Naive thymus-derived CD4-positive, alpha-beta T cell (primary cell): ENCODE data around the gene L1CAM. TPM values are rescaled to one million over a fixed set of nuclear protein-coding genes. Genes with fewer than 3 reads are reported as not detected.

ENCODE experiments used
- ATAC-seq: fragments of 150-1000 bp; cut with Tn5 transposase; 2 replicates; pipeline ENCODE4 v1.10.0; 2021; ENCODE audit warnings: mild to moderate bottlenecking, moderate library complexity
- CTCF ChIA-PET: fragments of 350-600 bp; sonication (Branson Sonifier 250); formaldehyde crosslinking; loops from one replicate; lab custom pipeline; 2021; ENCODE audit warnings: antibody characterized with exemption; lab: Charles Lee
- POLR2A ChIA-PET: fragments of 350-600 bp; sonication (Branson Sonifier 250); formaldehyde crosslinking; loops from one replicate; lab custom pipeline; 2021; ENCODE audit warnings: antibody characterized with exemption, inconsistent platforms; lab: Charles Lee
- DNase-seq, 9 donors: peaks; one replicate each; pipeline versions ENCODE4 v3.0.0 to v3.0.0-alpha.2; 2020 to 2022; ENCODE audit warnings: mixed read lengths in 1 of 9
- H3K27ac ChIP-seq: one replicate; pipeline ENCODE4 v1.7.0; 2013; ENCODE audit warnings: mild to moderate bottlenecking, low read depth, low read length, moderate library complexity
- H3K27me3 ChIP-seq, 2 donors: one replicate each; pipeline ENCODE4 v1.7.0; 2013; ENCODE audit warnings: low read length in 2 of 2, mild to moderate bottlenecking in 2 of 2, moderate library complexity in 2 of 2; ENCODE audit not compliant: control insufficient read depth in 2 of 2, insufficient read depth in 2 of 2
- H3K36me3 ChIP-seq, 3 experiments: 1 replicate in 2 of 3; 2 replicates in 1 of 3; pipeline ENCODE4 v1.7.0; 2013; ENCODE audit warnings: low read length in 3 of 3, mild to moderate bottlenecking in 3 of 3, moderate library complexity in 1 of 3; ENCODE audit not compliant: insufficient read depth in 3 of 3, control insufficient read depth in 2 of 3
- H3K4me1 ChIP-seq, 2 donors: one replicate each; pipeline ENCODE4 v1.7.0; 2013; ENCODE audit warnings: low read length in 2 of 2, mild to moderate bottlenecking in 2 of 2, moderate library complexity in 1 of 2; ENCODE audit not compliant: control insufficient read depth in 2 of 2, insufficient read depth in 2 of 2
- H3K4me3 ChIP-seq: 2 replicates; pipeline ENCODE4 v1.7.0; 2013; ENCODE audit warnings: mild to moderate bottlenecking, low read length
- H3K9me3 ChIP-seq, 3 experiments: 1 replicate in 2 of 3; 2 replicates in 1 of 3; pipeline ENCODE4 v1.7.0; 2013; ENCODE audit warnings: low read length in 3 of 3; ENCODE audit not compliant: control insufficient read depth in 2 of 3
- H3K27ac Mint-ChIP-seq, 9 donors: one replicate each; pipeline ENCODE4 v1.8.0; 2020 to 2022; ENCODE audit warnings: mixed read lengths in 9 of 9, mild to moderate bottlenecking in 8 of 9, moderate library complexity in 5 of 9, inconsistent platforms in 2 of 9
- H3K27me3 Mint-ChIP-seq, 5 donors: one replicate each; pipeline ENCODE4 v1.8.0; 2021 to 2022; ENCODE audit warnings: mixed read lengths in 5 of 5, mild to moderate bottlenecking in 1 of 5
- H3K36me3 Mint-ChIP-seq, 5 donors: one replicate each; pipeline ENCODE4 v1.8.0; 2020 to 2022; ENCODE audit warnings: mixed read lengths in 5 of 5, mild to moderate bottlenecking in 3 of 5, inconsistent platforms in 1 of 5
- H3K4me1 Mint-ChIP-seq, 7 donors: one replicate each; pipeline ENCODE4 v1.8.0; 2020 to 2022; ENCODE audit warnings: mixed read lengths in 7 of 7, mild to moderate bottlenecking in 3 of 7, inconsistent platforms in 1 of 7
- H3K4me3 Mint-ChIP-seq, 10 donors: one replicate each; pipeline ENCODE4 v1.8.0; 2020 to 2022; ENCODE audit warnings: mild to moderate bottlenecking in 10 of 10, mixed read lengths in 10 of 10, moderate library complexity in 6 of 10, inconsistent platforms in 2 of 10
- H3K9me3 Mint-ChIP-seq, 11 donors: one replicate each; pipeline ENCODE4 v1.8.0; 2020 to 2022; ENCODE audit warnings: mixed read lengths in 11 of 11, mild to moderate bottlenecking in 4 of 11, inconsistent platforms in 1 of 11, moderate library complexity in 1 of 11
- intact Hi-C, 2 donors: fragments of 100-400 bp; cut with micrococcal nuclease; formaldehyde crosslinking; loops; one replicate each; pipeline ENCODE4 v1.15.1; 2023
- polyA plus RNA-seq, 2 donors: library from polyadenylated mRNA; unstranded; fragments of 300-500 nt; fragmentation: Illumina TruSeq; gene quantifications; one replicate each; pipeline ENCODE4 v1.2.3, GENCODE V29; 2021
- total RNA-seq, 6 experiments: library from RNA in 5 of 6; stranded (reverse) in 5 of 6; gene quantifications; 1 replicate in 5 of 6; 2 replicates in 1 of 6; pipeline ENCODE4 v1.2.3 and lab custom pipeline; 2021 to 2026

Gene L1CAM
- total and polyA plus RNA-seq, 7 experiments from 2014 or later: 0.16 to 9.2 (median 1.1) TPM; not detected in 2

- Histone ChIP-seq H3K9me3 (no peaks in the 10 kb centered on the region), H3K4me3 (no peak overlapping the region), H3K4me1 (no peaks in the 10 kb centered on the region), H3K27ac (no peak overlapping the region), H3K27me3 (no peaks in the 10 kb centered on the region), H3K36me3 (no peaks in the 10 kb centered on the region)
- H3K4me3 Mint-ChIP-seq: no peak overlapping the region
- H3K4me1 Mint-ChIP-seq: peaks cover 5 to 23% (median 10%) of the 10 kb centered on the region in 7 donors
- H3K9me3 Mint-ChIP-seq: peaks cover 0 to 2% (median 0%) of the 10 kb centered on the region in 11 donors
- H3K27ac Mint-ChIP-seq: no peak overlapping the region
- DNase-seq (no peak), ATAC-seq (no peak)
- intact Hi-C loops: no loop called here
- CTCF ChIA-PET: no interaction called here
- peaks cover 0 to 24% (median 5%) of the 10 kb centered on the region in 5 donors for H3K27me3 Mint-ChIP-seq
- no peaks in the 10 kb centered on the region for H3K36me3 Mint-ChIP-seq
- POLR2A ChIA-PET: interaction anchor here (0.6 kb wide), 1 partner anchor 45 kb away, joined by 3 read pairs; no protein-coding TSS in a partner anchor
These were observed 32.1 kb downstream of the L1CAM start for GRCh38 chrX:153853902-153854267.

- Histone ChIP-seq H3K36me3 (no peaks in the 10 kb centered on the region), H3K27me3 (no peaks in the 10 kb centered on the region), H3K4me3 (no peak overlapping the region), H3K27ac (no peak overlapping the region), H3K9me3 (no peaks in the 10 kb centered on the region), H3K4me1 (no peaks in the 10 kb centered on the region)
- POLR2A ChIA-PET: interaction anchor here (0.6 kb wide), 1 partner anchor 45 kb away, joined by 3 read pairs; no protein-coding TSS in a partner anchor
- DNase-seq (no peak), ATAC-seq (no peak)
- Mint-ChIP-seq H3K36me3 (no peaks in the 10 kb centered on the region), H3K9me3 (peaks cover 0 to 2% (median 0%) of the 10 kb centered on the region in 11 donors), H3K4me1 (peaks cover 5 to 22% (median 10%) of the 10 kb centered on the region in 7 donors), H3K27me3 (peaks cover 0 to 23% (median 5%) of the 10 kb centered on the region in 5 donors), H3K27ac (no peak overlapping the region), H3K4me3 (no peak overlapping the region)
- intact Hi-C loops: no loop called here
- CTCF ChIA-PET: no interaction called here
These were observed 32.6 kb downstream of the L1CAM start for GRCh38 chrX:153853180-153853901.

GRCh38 chrX:153851981-153852380, 34.0 kb downstream of the L1CAM start:
- CTCF ChIA-PET: no interaction called here

DNA sequence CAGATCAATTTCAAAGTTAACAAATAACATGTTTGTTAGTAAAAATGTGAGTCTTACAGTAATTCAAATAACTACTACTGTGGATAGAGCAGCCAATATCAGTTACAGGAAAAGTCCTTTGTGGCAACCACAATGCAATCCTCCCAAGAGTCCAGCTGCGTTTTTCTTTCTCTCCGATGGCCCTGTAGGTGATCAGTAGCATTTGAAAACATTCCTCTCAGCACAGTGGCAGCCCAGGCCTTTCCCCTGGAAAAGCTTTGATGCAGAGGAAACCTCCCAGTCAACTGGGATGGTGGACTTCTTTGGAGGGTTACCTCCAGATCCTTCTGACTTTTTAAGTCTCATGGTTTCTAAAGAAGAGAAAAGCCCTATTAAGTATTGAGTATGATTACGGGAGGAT, 37.6 kb downstream of the L1CAM start:
- CTCF ChIA-PET: no interaction called here
- H3K9me3 Mint-ChIP-seq: peaks cover 0 to 4% (median 0%) of the 10 kb centered on the region in 11 donors

More at GRCh38 chrX:153851981-153852380, 34.0 kb downstream of the L1CAM start:
- H3K27me3 ChIP-seq: no peaks in the 10 kb centered on the region
- no peaks in the 10 kb centered on the region for H3K36me3 ChIP-seq
- peaks cover 0 to 2% (median 0%) of the 10 kb centered on the region in 11 donors for H3K9me3 Mint-ChIP-seq
- no peaks in the 10 kb centered on the region for H3K36me3 Mint-ChIP-seq
- H3K4me1 Mint-ChIP-seq: peaks cover under 1 to 12% (median 3%) of the 10 kb centered on the region in 7 donors
- ATAC-seq: no peak
- H3K27ac ChIP-seq: no peak overlapping the region
- H3K4me1 ChIP-seq: no peaks in the 10 kb centered on the region
- H3K27me3 Mint-ChIP-seq: peaks cover 0 to 23% (median 5%) of the 10 kb centered on the region in 5 donors
- H3K9me3 ChIP-seq: no peaks in the 10 kb centered on the region
- no peak overlapping the region for H3K4me3 Mint-ChIP-seq
- no peak for DNase-seq
- POLR2A ChIA-PET: no interaction called here
- H3K27ac Mint-ChIP-seq: no peak overlapping the region
- intact Hi-C loops: no loop called here
- no peak overlapping the region for H3K4me3 ChIP-seq

GRCh38 chrX:153845842-153846241, 40.1 kb downstream of the L1CAM start:
- intact Hi-C loops: no loop called here
- Histone ChIP-seq H3K36me3 (no peaks in the 10 kb centered on the region), H3K4me1 (no peaks in the 10 kb centered on the region), H3K4me3 (no peak overlapping the region), H3K9me3 (no peaks in the 10 kb centered on the region), H3K27ac (no peak overlapping the region), H3K27me3 (no peaks in the 10 kb centered on the region)
- Mint-ChIP-seq H3K27me3 (peaks cover 0 to 34% (median 7%) of the 10 kb centered on the region in 5 donors), H3K27ac (no peak overlapping the region), H3K4me1 (no peaks in the 10 kb centered on the region), H3K36me3 (no peaks in the 10 kb centered on the region), H3K4me3 (no peak overlapping the region), H3K9me3 (peaks cover 0 to 2% (median 0%) of the 10 kb centered on the region in 11 donors)
- POLR2A ChIA-PET: no interaction called here
- no peak for DNase-seq
- ATAC-seq: no peak
- CTCF ChIA-PET: no interaction called here

More for the DNA sequence above, 37.6 kb downstream of the L1CAM start:
- Mint-ChIP-seq H3K36me3 (no peaks in the 10 kb centered on the region), H3K4me3 (no peak overlapping the region), H3K4me1 (peaks cover 0 to 1% (median 0%) of the 10 kb centered on the region in 7 donors), H3K27me3 (peaks cover 0 to 37% (median 8%) of the 10 kb centered on the region in 5 donors), H3K27ac (no peak overlapping the region)
- DNase-seq: no peak
- intact Hi-C loops: no loop called here
- Histone ChIP-seq H3K27ac (no peak overlapping the region), H3K4me1 (no peaks in the 10 kb centered on the region), H3K4me3 (no peak overlapping the region), H3K9me3 (no peaks in the 10 kb centered on the region), H3K36me3 (no peaks in the 10 kb centered on the region), H3K27me3 (no peaks in the 10 kb centered on the region)
- POLR2A ChIA-PET: no interaction called here
- ATAC-seq: no peak

DNA sequence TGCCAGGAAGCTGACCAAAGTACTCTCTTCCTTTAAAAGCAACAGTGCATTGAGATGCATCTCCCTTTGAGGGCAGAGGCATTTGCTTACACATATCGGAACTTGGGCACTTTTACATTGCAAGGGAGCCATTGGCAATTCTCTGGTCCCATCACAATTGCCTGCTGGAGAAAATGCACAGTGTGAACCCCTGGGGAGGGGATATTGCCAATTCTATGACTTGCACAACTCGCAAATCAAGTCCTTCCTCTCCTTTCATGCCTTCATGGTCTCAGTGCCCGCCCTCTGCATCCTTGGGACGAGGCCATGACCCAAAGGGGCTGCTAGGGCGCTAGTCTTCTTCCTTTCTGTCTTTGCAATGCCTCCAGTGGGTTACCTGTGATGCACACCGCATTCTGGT, 40.8 kb downstream of the L1CAM start:
- H3K4me3 Mint-ChIP-seq: no peak overlapping the region
- Histone ChIP-seq H3K27me3 (no peaks in the 10 kb centered on the region), H3K9me3 (no peaks in the 10 kb centered on the region), H3K27ac (no peak overlapping the region), H3K4me3 (no peak overlapping the region), H3K4me1 (no peaks in the 10 kb centered on the region), H3K36me3 (no peaks in the 10 kb centered on the region)
- DNase-seq (no peak), ATAC-seq (no peak)
- peaks cover 0 to 2% (median 0%) of the 10 kb centered on the region in 11 donors for H3K9me3 Mint-ChIP-seq
- peaks cover 0 to 31% (median 7%) of the 10 kb centered on the region in 5 donors for H3K27me3 Mint-ChIP-seq
- H3K27ac Mint-ChIP-seq: no peak overlapping the region
- ChIA-PET CTCF (no interaction called here), POLR2A (no interaction called here)
- intact Hi-C loops: no loop called here
- no peaks in the 10 kb centered on the region for H3K36me3 Mint-ChIP-seq
- no peaks in the 10 kb centered on the region for H3K4me1 Mint-ChIP-seq
